ENCODE data around the gene NKX2-3. TPM values are rescaled to one million over a fixed set of nuclear protein-coding genes. Genes with fewer than 3 reads are reported as not detected.

Gene NKX2-3
- total RNA-seq, 1 donor from 2014 or later = not detected

- FAIRE-seq (no peak), DNase-seq (ENCODE audit: low read depth) (no peak)
- Histone ChIP-seq H3K79me2 (ENCODE audit: insufficient read depth, low read length) (no peaks in the 10 kb centered on the region), H3K4me2 (ENCODE audit: low read length) (no peak overlapping the region), H3K27me3 (ENCODE audit: insufficient read depth, low read length) (peaks cover 3% of the 10 kb centered on the region), H3K27ac (ENCODE audit: low read depth, low read length) (no peak overlapping the region), H3K9ac (ENCODE audit: low read length) (no peak overlapping the region), H3K4me3 (ENCODE audit: insufficient read depth, low read depth, low read length) (no peak overlapping the region), H2AFZ (ENCODE audit: low read depth, low read length) (no peak overlapping the region), H3K9me3 (ENCODE audit: insufficient read depth, low read depth, low read length) (no peaks in the 10 kb centered on the region), H4K20me1 (ENCODE audit: insufficient read depth, low read length) (no peaks in the 10 kb centered on the region), H3K36me3 (ENCODE audit: insufficient read depth, low read length) (no peaks in the 10 kb centered on the region), H3K4me1 (ENCODE audit: insufficient read depth, low read length) (no peaks in the 10 kb centered on the region)
- Mint-ChIP-seq H3K27me3 (ENCODE audit: low read depth, unreplicated experiment) (peaks cover 24% of the 10 kb centered on the region), H3K9me3 (ENCODE audit: unreplicated experiment) (no peaks in the 10 kb centered on the region), H3K4me1 (ENCODE audit: low read depth, unreplicated experiment) (no peaks in the 10 kb centered on the region), H3K4me3 (ENCODE audit: unreplicated experiment) (no peak overlapping the region), H3K27ac (ENCODE audit: unreplicated experiment) (no peak overlapping the region), H3K36me3 (ENCODE audit: low read depth, unreplicated experiment) (no peaks in the 10 kb centered on the region)
- TF ChIP-seq CTCF (IDR thresholded peaks at IDR 0.05; ENCODE audit: insufficient read depth, low read depth, low read length) (no peak), EZH2 (IDR thresholded peaks at IDR 0.05; ENCODE audit: insufficient read depth, low read length) (no peak)
Measured at GRCh38 chr10:99564361-99564760, 31.6 kb downstream of the NKX2-3 start.

- H3K4me3 ChIP-seq (ENCODE audit: insufficient read depth, low read depth, low read length) = no peak overlapping the region
Measured at GRCh38 chr10:99565166-99565565, 32.4 kb downstream of the NKX2-3 start.

More at GRCh38 chr10:99565166-99565565, 32.4 kb downstream of the NKX2-3 start:
- Mint-ChIP-seq H3K36me3 (ENCODE audit: low read depth, unreplicated experiment) (no peaks in the 10 kb centered on the region), H3K9me3 (ENCODE audit: unreplicated experiment) (no peaks in the 10 kb centered on the region), H3K4me3 (ENCODE audit: unreplicated experiment) (no peak overlapping the region), H3K4me1 (ENCODE audit: low read depth, unreplicated experiment) (no peaks in the 10 kb centered on the region), H3K27ac (ENCODE audit: unreplicated experiment) (no peak overlapping the region), H3K27me3 (ENCODE audit: low read depth, unreplicated experiment) (peaks cover 25% of the 10 kb centered on the region)
- Histone ChIP-seq H3K36me3 (ENCODE audit: insufficient read depth, low read length) (no peaks in the 10 kb centered on the region), H2AFZ (ENCODE audit: low read depth, low read length) (no peak overlapping the region), H3K79me2 (ENCODE audit: insufficient read depth, low read length) (no peaks in the 10 kb centered on the region), H3K4me1 (ENCODE audit: insufficient read depth, low read length) (no peaks in the 10 kb centered on the region), H3K4me2 (ENCODE audit: low read length) (no peak overlapping the region), H3K27ac (ENCODE audit: low read depth, low read length) (no peak overlapping the region), H3K9ac (ENCODE audit: low read length) (no peak overlapping the region), H4K20me1 (ENCODE audit: insufficient read depth, low read length) (no peaks in the 10 kb centered on the region), H3K27me3 (ENCODE audit: insufficient read depth, low read length) (peaks cover 3% of the 10 kb centered on the region), H3K9me3 (ENCODE audit: insufficient read depth, low read depth, low read length) (no peaks in the 10 kb centered on the region)
- FAIRE-seq = no peak
- TF ChIP-seq EZH2 (IDR thresholded peaks at IDR 0.05; ENCODE audit: insufficient read depth, low read length) (no peak), CTCF (IDR thresholded peaks at IDR 0.05; ENCODE audit: insufficient read depth, low read depth, low read length) (no peak)
- DNase-seq (ENCODE audit: low read depth) = no peak

All from astrocyte (in vitro differentiated cells and primary cell).